ENCODE measurements around the gene WAPL. TPM values are rescaled to one million over a fixed set of nuclear protein-coding genes. Genes with fewer than 3 reads are reported as not detected.

The WAPL gene
- total and polyA plus RNA-seq, 2 donors (not counting 1 experiment from before 2014, with no cell fraction given): 8.3 to 42.8 TPM

DNA sequence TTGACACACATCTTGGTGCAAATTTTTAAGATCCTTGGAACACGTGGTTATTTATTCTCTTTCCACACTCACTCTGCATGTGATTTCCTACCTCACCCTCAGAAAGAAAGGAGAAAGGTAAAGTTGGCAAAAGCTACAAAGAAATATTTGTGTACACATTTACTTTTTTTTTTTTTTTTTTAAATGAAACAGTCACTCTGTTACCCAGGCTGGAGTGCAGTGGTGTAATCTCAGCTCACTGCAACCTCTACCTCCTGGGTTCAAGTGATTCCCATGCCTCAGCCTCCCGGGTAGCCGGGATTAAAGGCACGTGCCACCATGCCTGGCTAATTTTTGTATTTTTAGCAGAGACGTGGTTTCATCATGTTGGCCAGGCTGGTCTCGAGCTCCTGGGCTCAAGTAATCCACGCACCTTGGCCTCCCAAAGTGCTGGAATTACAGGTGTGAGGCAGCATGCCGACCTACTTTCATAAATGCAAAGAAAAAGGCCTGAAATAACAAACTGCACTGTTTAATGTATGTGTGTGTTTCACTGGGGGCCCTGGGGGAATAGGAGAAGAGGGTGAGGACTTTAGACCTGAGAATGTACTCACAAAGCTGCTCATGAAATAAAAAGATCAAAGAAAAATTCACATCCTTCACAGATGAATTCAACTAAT is 83.4 kb downstream of the WAPL start:
- Mint-ChIP-seq H3K27me3 (no peaks in the 10 kb centered on the region), H3K4me1 (no peaks in the 10 kb centered on the region), H3K9me3 (ENCODE audit: insufficient read depth) (no peaks in the 10 kb centered on the region), H3K4me3 (no peak overlapping the region), H3K27ac (no peak overlapping the region)
- H4K20me1 ChIP-seq (ENCODE audit: control insufficient read depth, insufficient read depth, low read length, poor library complexity, severe bottlenecking): peaks cover 11% of the 10 kb centered on the region
- no peaks in the 10 kb centered on the region for H3K27me3 ChIP-seq (replicated peaks in 1 of 4; ENCODE audit: control extremely low read depth in 1 of 4, control insufficient read depth in 3 of 4, insufficient read depth in 4 of 4, low read length in 3 of 4)
- H3K9me3 ChIP-seq (ENCODE audit: control extremely low read depth in 1 of 3, control insufficient read depth in 2 of 3, insufficient read depth in 1 of 3, low read length in 2 of 3): no peaks in the 10 kb centered on the region
- intact Hi-C loops (cut with micrococcal nuclease): loop anchor here (5.0 kb wide), 1 partner anchor 36 kb away; no protein-coding TSS in a partner anchor
- no peak overlapping the region for H3K4me3 ChIP-seq (ENCODE audit: control extremely low read depth in 1 of 5, extremely low read depth in 1 of 5, insufficient read depth in 1 of 5, low read depth in 2 of 5, low read length in 4 of 5)
- no peak for TF ChIP-seq EZH2 (IDR thresholded peaks at IDR 0.05; ENCODE audit: borderline replicate concordance, insufficient read depth, low read depth, low read length, poor library complexity, severe bottlenecking)
- TF ChIP-seq, protein P1, sequence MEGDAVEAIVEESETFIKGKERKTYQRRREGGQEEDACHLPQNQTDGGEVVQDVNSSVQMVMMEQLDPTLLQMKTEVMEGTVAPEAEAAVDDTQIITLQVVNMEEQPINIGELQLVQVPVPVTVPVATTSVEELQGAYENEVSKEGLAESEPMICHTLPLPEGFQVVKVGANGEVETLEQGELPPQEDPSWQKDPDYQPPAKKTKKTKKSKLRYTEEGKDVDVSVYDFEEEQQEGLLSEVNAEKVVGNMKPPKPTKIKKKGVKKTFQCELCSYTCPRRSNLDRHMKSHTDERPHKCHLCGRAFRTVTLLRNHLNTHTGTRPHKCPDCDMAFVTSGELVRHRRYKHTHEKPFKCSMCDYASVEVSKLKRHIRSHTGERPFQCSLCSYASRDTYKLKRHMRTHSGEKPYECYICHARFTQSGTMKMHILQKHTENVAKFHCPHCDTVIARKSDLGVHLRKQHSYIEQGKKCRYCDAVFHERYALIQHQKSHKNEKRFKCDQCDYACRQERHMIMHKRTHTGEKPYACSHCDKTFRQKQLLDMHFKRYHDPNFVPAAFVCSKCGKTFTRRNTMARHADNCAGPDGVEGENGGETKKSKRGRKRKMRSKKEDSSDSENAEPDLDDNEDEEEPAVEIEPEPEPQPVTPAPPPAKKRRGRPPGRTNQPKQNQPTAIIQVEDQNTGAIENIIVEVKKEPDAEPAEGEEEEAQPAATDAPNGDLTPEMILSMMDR (IDR thresholded peaks at IDR 0.05): no peak
- ChIA-PET CTCF (interaction anchor here (0.8 kb wide), 1 partner anchor 39 kb away, joined by 4 read pairs; no protein-coding TSS in a partner anchor), POLR2A (no interaction called here)
- DNase-seq (no peak), ATAC-seq (ENCODE audit: low read depth) (no peak)
- no peak overlapping the region for H3K4me2 ChIP-seq (replicated peaks; ENCODE audit: low read depth, low read length, poor library complexity, severe bottlenecking)
- no peak overlapping the region for H3K27ac ChIP-seq (ENCODE audit: low read length in 2 of 2)
- H3K36me3 ChIP-seq (replicated peaks in 1 of 2; ENCODE audit: control extremely low read depth in 1 of 2, control insufficient read depth in 1 of 2, extremely low read depth in 1 of 2, insufficient read depth in 2 of 2, low read length in 1 of 2): peaks cover 5 to 61% of the 10 kb centered on the region in 2 experiments
- no peaks in the 10 kb centered on the region for H3K79me2 ChIP-seq (ENCODE audit: control insufficient read depth, insufficient read depth, low read length)
- H2AFZ ChIP-seq (ENCODE audit: insufficient read depth, low read depth, low read length, poor library complexity, severe bottlenecking): no peak overlapping the region
- H3K9ac ChIP-seq (ENCODE audit: low read length): no peak overlapping the region
- no peaks in the 10 kb centered on the region for H3K4me1 ChIP-seq (ENCODE audit: control insufficient read depth in 2 of 2, insufficient read depth in 2 of 2, low read length in 2 of 2)
- WGBS (ENCODE audit: insufficient coverage): 91% methylated on average over 7 of the region's 8 CpGs

DNA sequence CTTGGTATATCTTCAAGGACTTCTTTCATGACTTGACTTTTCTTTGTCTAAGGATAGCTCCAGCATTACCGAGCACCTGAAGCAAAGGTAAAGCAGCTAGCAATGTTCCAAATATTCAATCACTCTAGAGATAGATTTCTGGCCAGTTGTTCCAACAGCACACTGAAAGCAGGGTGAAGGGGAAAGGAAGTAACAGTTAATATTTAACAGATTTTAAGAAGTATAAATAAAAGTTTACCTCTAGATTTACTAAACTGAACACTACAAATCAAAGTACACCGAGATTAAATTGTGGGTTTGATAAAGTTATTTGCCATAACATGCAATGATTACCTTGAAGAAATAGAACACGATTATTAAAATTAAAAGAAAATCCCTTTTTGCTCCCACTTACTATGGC is 84.1 kb downstream of the WAPL start:
- Histone ChIP-seq H3K9me3 (ENCODE audit: control extremely low read depth in 1 of 3, control insufficient read depth in 2 of 3, insufficient read depth in 1 of 3, low read length in 2 of 3) (no peaks in the 10 kb centered on the region), H3K4me3 (ENCODE audit: control extremely low read depth in 1 of 5, extremely low read depth in 1 of 5, insufficient read depth in 1 of 5, low read depth in 2 of 5, low read length in 4 of 5) (no peak overlapping the region), H2AFZ (ENCODE audit: insufficient read depth, low read depth, low read length, poor library complexity, severe bottlenecking) (no peak overlapping the region), H3K27me3 (replicated peaks in 1 of 4; ENCODE audit: control extremely low read depth in 1 of 4, control insufficient read depth in 3 of 4, insufficient read depth in 4 of 4, low read length in 3 of 4) (no peaks in the 10 kb centered on the region), H3K9ac (ENCODE audit: low read length) (no peak overlapping the region), H3K36me3 (replicated peaks in 1 of 2; ENCODE audit: control extremely low read depth in 1 of 2, control insufficient read depth in 1 of 2, extremely low read depth in 1 of 2, insufficient read depth in 2 of 2, low read length in 1 of 2) (peaks cover 5 to 56% of the 10 kb centered on the region in 2 experiments), H3K27ac (ENCODE audit: low read length in 2 of 2) (no peak overlapping the region), H3K4me2 (replicated peaks; ENCODE audit: low read depth, low read length, poor library complexity, severe bottlenecking) (no peak overlapping the region), H4K20me1 (ENCODE audit: control insufficient read depth, insufficient read depth, low read length, poor library complexity, severe bottlenecking) (peaks cover 5% of the 10 kb centered on the region), H3K4me1 (ENCODE audit: control insufficient read depth in 2 of 2, insufficient read depth in 2 of 2, low read length in 2 of 2) (no peaks in the 10 kb centered on the region), H3K79me2 (ENCODE audit: control insufficient read depth, insufficient read depth, low read length) (no peaks in the 10 kb centered on the region)
- ChIA-PET CTCF (interaction anchor here (0.8 to 1.2 kb wide), 2 partner anchors 37 to 38 kb away, joined by 3 to 4 read pairs; no protein-coding TSS in a partner anchor), POLR2A (no interaction called here)
- ATAC-seq (ENCODE audit: low read depth) (no peak), DNase-seq (no peak)
- intact Hi-C loops (cut with micrococcal nuclease): loop anchor here (5.0 kb wide), 1 partner anchor 35 kb away; no protein-coding TSS in a partner anchor
- H3K27ac Mint-ChIP-seq: no peak overlapping the region
- H3K4me3 Mint-ChIP-seq: no peak overlapping the region
- H3K9me3 Mint-ChIP-seq (ENCODE audit: insufficient read depth): no peaks in the 10 kb centered on the region
- no peaks in the 10 kb centered on the region for H3K4me1 Mint-ChIP-seq
- no CpG with 5 or more reads among the region's 3 CpGs for WGBS (ENCODE audit: insufficient coverage)
- no peaks in the 10 kb centered on the region for H3K27me3 Mint-ChIP-seq
- TF ChIP-seq EZH2 (IDR thresholded peaks at IDR 0.05; ENCODE audit: borderline replicate concordance, insufficient read depth, low read depth, low read length, poor library complexity, severe bottlenecking): no peak
- TF ChIP-seq, protein P1 (IDR thresholded peaks at IDR 0.05): no peak
